ENCODE measurements around the gene CLDN24. TPM values are rescaled to one million over a fixed set of nuclear protein-coding genes. Genes with fewer than 3 reads are reported as not detected.

CLDN24 gene
- total RNA-seq, 3 donors from 2014 or later, result not detected

- intact Hi-C loops (cut with DNase I; ENCODE audit: low total_unique reads), result no loop called here
- Histone ChIP-seq H3K4me3 (no peak overlapping the region), H3K36me3 (no peaks in the 10 kb centered on the region), H3K4me1 (no peaks in the 10 kb centered on the region), H3K27ac (no peak overlapping the region), H3K9me3 (no peaks in the 10 kb centered on the region), H3K27me3 (no peaks in the 10 kb centered on the region)
- no peak for DNase-seq (ENCODE audit: low spot score in 2 of 2)
- TF ChIP-seq CTCF (IDR thresholded peaks at IDR 0.05), result no peak
- no peak for TF ChIP-seq POLR2A (IDR thresholded peaks at IDR 0.05)
- TF ChIP-seq POLR2AphosphoS5 (IDR thresholded peaks at IDR 0.05), result no peak
Observed at GRCh38 chr4:183289688-183290087, 32.5 kb downstream of the CLDN24 start.

GRCh38 chr4:183288955-183289354 is 33.3 kb downstream of the CLDN24 start:
- no peaks in the 10 kb centered on the region for H3K4me1 ChIP-seq
- intact Hi-C loops (cut with DNase I; ENCODE audit: low total_unique reads), result no loop called here
- H3K27ac ChIP-seq, result no peak overlapping the region
- no peak for DNase-seq (ENCODE audit: low spot score in 2 of 2)
- no peaks in the 10 kb centered on the region for H3K9me3 ChIP-seq
- no peaks in the 10 kb centered on the region for H3K27me3 ChIP-seq
- H3K36me3 ChIP-seq, result no peaks in the 10 kb centered on the region
- no peak overlapping the region for H3K4me3 ChIP-seq
- TF ChIP-seq CTCF (IDR thresholded peaks at IDR 0.05) (no peak), POLR2AphosphoS5 (IDR thresholded peaks at IDR 0.05) (no peak)

- intact Hi-C loops (cut with DNase I; ENCODE audit: low total_unique reads), result no loop called here
- Histone ChIP-seq H3K36me3 (no peaks in the 10 kb centered on the region), H3K27me3 (no peaks in the 10 kb centered on the region)
Observed at GRCh38 chr4:183287677-183288076, 34.5 kb downstream of the CLDN24 start.

GRCh38 chr4:183287309-183287659 is 34.9 kb downstream of the CLDN24 start:
- no peak overlapping the region for H3K27ac ChIP-seq
- H3K27me3 ChIP-seq, result no peaks in the 10 kb centered on the region
- TF ChIP-seq POLR2AphosphoS5 (IDR thresholded peaks at IDR 0.05) (no peak), CTCF (IDR thresholded peaks at IDR 0.05) (no peak), POLR2A (IDR thresholded peaks at IDR 0.05) (no peak)
- no peak overlapping the region for H3K4me3 ChIP-seq
- H3K9me3 ChIP-seq, result no peaks in the 10 kb centered on the region
- intact Hi-C loops (cut with DNase I; ENCODE audit: low total_unique reads), result no loop called here
- H3K36me3 ChIP-seq, result no peaks in the 10 kb centered on the region
- H3K4me1 ChIP-seq, result no peaks in the 10 kb centered on the region
- DNase-seq (ENCODE audit: low spot score in 2 of 2), result no peak

More at GRCh38 chr4:183287677-183288076, 34.5 kb downstream of the CLDN24 start:
- no peaks in the 10 kb centered on the region for H3K4me1 ChIP-seq
- no peak for DNase-seq (ENCODE audit: low spot score in 2 of 2)
- no peaks in the 10 kb centered on the region for H3K9me3 ChIP-seq
- H3K4me3 ChIP-seq, result no peak overlapping the region
- H3K27ac ChIP-seq, result no peak overlapping the region
- TF ChIP-seq CTCF (IDR thresholded peaks at IDR 0.05) (no peak), POLR2A (IDR thresholded peaks at IDR 0.05) (no peak), POLR2AphosphoS5 (IDR thresholded peaks at IDR 0.05) (no peak)

GRCh38 chr4:183286590-183287308 is 35.5 kb downstream of the CLDN24 start:
- TF ChIP-seq POLR2AphosphoS5 (IDR thresholded peaks at IDR 0.05) (no peak), CTCF (IDR thresholded peaks at IDR 0.05) (no peak), POLR2A (IDR thresholded peaks at IDR 0.05) (no peak)
- Histone ChIP-seq H3K4me3 (no peak overlapping the region), H3K27ac (no peak overlapping the region), H3K36me3 (no peaks in the 10 kb centered on the region), H3K9me3 (no peaks in the 10 kb centered on the region), H3K4me1 (no peaks in the 10 kb centered on the region), H3K27me3 (no peaks in the 10 kb centered on the region)
- DNase-seq (ENCODE audit: low spot score in 2 of 2), result no peak
- intact Hi-C loops (cut with DNase I; ENCODE audit: low total_unique reads), result no loop called here
